GM21576 (cell line): Measurements from ENCODE around the gene FMR1.
A peak's percentile ranks its signal among the peaks of the same experiment; 100 is the strongest.

Source experiments
- ATAC-seq: cut with Tn5 transposase; IDR thresholded peaks from one replicate; pipeline ENCODE4 v1.9.1; 2021; ENCODE audit warnings: mild to moderate bottlenecking, moderate library complexity; ENCODE audit not compliant: unreplicated experiment

The FMR1 gene

DNA sequence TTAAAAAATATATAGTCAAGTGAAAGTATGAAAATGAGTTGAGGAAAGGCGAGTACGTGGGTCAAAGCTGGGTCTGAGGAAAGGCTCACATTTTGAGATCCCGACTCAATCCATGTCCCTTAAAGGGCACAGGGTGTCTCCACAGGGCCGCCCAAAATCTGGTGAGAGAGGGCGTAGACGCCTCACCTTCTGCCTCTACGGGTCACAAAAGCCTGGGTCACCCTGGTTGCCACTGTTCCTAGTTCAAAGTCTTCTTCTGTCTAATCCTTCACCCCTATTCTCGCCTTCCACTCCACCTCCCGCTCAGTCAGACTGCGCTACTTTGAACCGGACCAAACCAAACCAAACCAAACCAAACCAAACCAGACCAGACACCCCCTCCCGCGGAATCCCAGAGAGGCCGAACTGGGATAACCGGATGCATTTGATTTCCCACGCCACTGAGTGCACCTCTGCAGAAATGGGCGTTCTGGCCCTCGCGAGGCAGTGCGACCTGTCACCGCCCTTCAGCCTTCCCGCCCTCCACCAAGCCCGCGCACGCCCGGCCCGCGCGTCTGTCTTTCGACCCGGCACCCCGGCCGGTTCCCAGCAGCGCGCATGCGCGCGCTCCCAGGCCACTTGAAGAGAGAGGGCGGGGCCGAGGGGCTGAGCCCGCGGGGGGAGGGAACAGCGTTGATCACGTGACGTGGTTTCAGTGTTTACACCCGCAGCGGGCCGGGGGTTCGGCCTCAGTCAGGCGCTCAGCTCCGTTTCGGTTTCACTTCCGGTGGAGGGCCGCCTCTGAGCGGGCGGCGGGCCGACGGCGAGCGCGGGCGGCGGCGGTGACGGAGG is at the start of gene FMR1:
FMR1 (plus strand) TSS at position 728 of the 831 bp plus-strand sequence. CDS start 261 bp downstream, outside the sequence.
- peak; percentile 83 for ATAC-seq

DNA sequence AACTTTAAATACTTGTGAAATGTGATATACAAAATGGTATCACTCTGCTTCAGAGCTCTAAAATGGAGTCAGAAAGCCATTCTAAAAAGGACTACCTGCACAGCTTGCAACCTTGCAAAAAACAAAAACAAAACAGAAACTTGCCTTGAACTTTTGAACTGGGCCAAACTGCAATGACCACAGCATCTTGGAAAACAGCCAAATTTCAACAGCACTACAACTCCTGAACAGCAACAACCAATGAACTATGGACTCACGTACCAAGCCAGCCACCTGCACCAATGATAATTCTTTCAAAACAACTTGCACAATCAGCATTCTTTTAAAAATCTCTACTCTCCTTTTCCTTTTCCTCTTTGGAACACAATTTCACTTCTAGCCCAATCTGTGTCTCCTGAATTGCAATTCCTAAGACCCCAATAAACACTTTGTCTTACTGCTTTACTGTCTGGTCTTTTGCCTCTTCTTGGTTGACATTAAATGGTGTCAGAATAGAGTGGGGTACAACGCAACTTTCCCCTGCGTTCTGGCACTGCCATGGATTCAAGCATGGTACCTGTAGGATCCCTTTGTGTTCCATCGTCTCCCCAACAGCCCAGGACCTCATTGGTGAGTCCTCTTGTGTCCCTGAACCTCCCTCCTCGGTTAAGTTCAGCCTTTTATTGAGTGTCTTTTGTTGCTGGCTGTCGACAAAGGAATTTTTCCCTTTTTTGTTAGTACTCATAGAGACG is 35.7 kb upstream of the FMR1 start:
- peak; percentile 97 for ATAC-seq

- ATAC-seq = no peak
These were observed 34.7 kb upstream of the FMR1 start for GRCh38 chrX:147876849-147877646.

GRCh38 chrX:147877726-147878125 is 34.0 kb upstream of the FMR1 start:
- no peak for ATAC-seq

- ATAC-seq = peak; percentile 59
These were observed 26.8 kb upstream of the FMR1 start for GRCh38 chrX:147884958-147885357.

- no peak for ATAC-seq
These were observed 21.0 kb upstream of the FMR1 start for GRCh38 chrX:147890756-147891155.

DNA sequence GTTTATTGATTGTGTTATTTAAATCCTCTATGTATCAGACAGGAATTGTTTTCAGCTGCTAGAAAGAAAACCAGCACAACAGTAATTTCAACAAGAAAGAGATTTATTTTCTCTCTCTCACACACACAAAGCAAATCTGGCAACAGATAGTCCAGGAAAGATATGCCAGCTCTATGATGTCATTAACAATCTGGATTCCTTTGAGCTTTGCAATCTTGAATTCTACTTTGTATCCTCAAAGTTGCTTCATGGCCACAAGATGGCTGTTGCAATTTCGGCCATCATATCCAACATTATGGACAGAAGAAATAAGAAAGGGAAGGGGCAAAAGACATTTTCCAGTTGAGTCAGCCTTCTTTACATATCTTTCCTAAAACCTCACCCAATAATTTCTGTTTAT is 19.8 kb upstream of the FMR1 start:
- ATAC-seq = no peak

DNA sequence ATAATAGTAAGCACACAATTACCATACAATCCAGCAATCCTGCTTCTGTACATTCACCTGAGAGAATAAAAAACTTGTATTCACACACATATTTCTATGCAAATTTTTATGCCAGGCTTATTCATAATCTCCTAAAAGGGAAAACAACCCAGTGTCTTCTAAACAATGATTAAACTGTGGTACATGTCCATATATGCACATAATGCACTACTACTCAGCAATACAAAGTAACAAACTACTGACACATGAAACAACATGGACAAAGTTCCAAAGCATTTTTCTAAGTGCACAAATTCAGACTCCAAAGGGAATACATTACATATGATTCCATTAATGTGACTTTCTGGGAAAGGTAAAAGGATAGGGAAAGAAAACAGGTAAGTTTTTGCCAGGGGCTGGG is 18.0 kb upstream of the FMR1 start:
- ATAC-seq = no peak

- no peak for ATAC-seq
These were observed 17.3 kb upstream of the FMR1 start for GRCh38 chrX:147894366-147894963.

DNA sequence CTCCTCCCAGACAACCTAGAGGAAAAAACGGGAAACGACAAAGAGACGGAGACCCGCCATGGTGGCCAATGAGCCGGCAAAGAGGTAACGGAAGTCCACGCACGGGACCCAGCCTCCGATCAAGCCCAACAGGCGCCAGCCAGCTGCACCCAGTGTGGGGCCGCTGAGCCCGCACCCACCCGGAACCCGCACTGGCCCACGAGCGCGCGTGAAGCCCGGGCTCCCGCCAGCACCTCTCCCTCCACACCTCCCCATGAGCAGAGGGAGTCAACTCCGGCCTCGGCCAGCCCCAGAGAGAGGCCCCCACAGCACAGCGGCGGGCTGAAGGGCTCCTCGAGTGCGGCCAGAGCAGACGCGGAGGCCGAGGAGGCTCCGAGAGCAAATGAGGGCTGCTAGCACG is 14.6 kb upstream of the FMR1 start:
- ATAC-seq = no peak

GRCh38 chrX:147898951-147899350 is 12.8 kb upstream of the FMR1 start:
- no peak for ATAC-seq

- peak; percentile 96 for ATAC-seq
These were observed 12.2 kb upstream of the FMR1 start for GRCh38 chrX:147899379-147900114.

GRCh38 chrX:147900349-147900748 is 11.4 kb upstream of the FMR1 start:
- ATAC-seq = no peak

DNA sequence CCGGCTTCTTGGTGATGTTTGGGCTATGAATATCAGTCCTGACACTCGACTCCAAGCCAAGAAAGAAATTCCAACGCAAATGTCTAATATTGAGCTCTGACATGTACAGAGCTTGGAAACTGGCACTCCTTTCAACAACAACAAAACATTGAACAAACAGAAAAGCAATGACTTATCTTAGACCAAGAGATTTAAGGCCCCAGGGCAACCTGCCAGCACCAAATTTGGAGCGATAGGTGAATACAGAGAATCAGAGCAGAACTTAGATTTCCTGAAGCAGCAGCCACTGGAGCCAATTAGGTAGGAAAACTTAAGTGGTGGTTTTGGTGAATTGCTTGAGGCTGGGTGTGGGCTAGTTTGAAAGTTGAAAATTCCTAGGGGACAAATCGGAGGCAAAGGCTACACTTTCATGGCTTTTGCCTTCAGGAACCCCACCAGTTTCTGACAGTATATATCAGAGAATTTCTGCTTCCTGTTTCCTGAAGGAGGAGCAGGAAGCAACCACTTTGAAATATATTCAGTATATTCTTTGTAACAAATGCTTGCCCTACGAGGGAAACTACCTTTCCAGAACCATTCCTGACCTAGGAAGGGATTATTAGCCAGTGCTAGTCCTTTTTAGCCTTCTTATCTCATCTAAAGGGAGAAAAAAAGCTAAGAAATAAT is 10.1 kb upstream of the FMR1 start:
- no peak for ATAC-seq

GRCh38 chrX:147902270-147902669 is 9.4 kb upstream of the FMR1 start:
- no peak for ATAC-seq

DNA sequence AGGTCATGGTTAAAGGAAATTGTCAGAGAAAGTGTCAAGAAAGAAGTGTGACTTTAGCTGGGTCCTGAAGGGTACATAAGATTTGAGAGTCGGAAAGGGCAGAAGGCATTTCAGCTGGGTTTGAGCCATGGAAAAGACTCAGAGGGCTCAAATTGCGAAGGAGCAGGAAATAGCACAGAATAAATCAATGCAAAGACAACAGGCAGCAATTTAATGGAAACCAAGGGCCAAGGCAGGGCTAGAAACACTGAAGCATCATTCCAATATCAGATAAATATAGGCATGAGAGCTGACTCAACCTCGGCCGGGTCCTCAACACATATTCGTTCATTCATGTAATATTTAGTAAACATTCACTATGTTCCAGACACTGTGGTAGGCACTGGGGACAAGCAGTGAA is 3.6 kb upstream of the FMR1 start:
- ATAC-seq = no peak

- ATAC-seq = no peak
These were observed 1.1 kb upstream of the FMR1 start for GRCh38 chrX:147910607-147911006.

GRCh38 chrX:147912093-147912801 is 528 bp downstream of the FMR1 start:
- peak; percentile 35 for ATAC-seq

- no peak for ATAC-seq
These were observed 1.9 kb downstream of the FMR1 start for GRCh38 chrX:147913570-147913969.
